ENCODE results near the gene KLK6.

The KLK6 gene

DNA sequence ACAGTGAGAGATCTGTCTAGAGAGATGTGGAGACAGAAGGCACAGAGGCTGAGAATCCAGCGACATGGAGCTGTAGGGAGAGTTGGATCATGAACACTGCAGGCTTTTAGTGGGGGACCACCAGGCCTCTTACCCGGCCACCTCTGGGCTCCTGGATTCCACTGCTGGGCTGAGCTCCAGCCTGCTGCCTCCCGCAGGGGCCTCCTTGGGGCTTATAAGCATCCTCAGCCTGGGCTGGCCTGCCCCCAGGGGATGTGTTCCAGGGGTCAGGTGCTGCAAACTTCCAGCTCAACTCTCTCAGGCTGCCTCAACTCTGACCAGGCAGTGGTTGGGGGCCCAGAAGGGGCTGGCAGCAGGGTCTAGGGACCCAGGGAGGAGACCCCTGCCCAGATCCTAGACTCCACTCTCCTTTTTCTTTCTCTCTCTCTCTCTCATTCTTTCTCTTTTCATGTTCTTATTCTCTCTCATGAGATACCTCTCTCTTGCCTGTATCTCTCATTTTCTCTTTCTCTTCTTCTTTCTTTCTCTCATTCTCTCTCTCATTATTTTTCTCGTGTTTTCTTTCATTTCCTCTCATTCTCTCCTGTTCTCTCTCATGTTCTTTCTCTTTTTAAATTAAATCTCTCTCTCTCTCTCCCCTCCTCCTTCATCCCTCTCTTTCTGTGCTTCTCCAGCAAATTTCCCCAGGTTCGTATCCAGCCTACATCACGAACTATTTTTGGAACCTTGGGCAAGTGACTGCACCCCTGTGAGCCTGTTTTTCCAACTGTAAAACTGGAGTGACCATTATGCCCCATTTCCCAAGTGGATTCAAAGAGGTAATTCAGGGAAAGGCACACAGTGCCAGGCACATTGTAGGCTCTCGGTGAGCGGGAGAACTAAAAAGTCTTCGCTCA lies 57.9 kb downstream of the KLK6 start, which contains the start of gene KLK4:
Gene KLK4, minus strand, starts transcription at position 190 of the 896 bp plus-strand sequence. CDS start 657 bp downstream, outside the sequence.
- no peak for DNase-seq (ENCODE audit: low read depth in 2 of 2)

DNA sequence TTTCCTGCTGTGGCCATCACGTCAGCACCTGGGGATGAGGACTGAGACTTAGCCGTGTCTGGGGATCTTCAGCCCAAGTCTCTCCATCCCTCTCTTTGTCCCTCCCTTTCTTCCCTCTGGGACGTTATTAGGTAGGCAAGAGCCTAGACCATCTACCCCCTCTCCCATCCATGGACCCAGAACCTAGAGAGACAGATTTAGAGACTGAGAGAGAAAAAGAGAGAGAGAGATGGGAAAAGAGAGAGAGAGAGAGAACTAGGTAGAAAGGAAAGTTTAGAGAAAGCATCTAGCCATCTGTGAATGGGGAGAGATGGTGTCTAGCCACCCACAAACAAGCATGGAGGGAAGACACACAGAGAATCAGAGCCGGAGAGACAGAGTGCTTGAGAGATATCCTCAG lies 58.7 kb downstream of the KLK6 start:
- no peak for DNase-seq (ENCODE audit: low read depth in 2 of 2)

DNA sequence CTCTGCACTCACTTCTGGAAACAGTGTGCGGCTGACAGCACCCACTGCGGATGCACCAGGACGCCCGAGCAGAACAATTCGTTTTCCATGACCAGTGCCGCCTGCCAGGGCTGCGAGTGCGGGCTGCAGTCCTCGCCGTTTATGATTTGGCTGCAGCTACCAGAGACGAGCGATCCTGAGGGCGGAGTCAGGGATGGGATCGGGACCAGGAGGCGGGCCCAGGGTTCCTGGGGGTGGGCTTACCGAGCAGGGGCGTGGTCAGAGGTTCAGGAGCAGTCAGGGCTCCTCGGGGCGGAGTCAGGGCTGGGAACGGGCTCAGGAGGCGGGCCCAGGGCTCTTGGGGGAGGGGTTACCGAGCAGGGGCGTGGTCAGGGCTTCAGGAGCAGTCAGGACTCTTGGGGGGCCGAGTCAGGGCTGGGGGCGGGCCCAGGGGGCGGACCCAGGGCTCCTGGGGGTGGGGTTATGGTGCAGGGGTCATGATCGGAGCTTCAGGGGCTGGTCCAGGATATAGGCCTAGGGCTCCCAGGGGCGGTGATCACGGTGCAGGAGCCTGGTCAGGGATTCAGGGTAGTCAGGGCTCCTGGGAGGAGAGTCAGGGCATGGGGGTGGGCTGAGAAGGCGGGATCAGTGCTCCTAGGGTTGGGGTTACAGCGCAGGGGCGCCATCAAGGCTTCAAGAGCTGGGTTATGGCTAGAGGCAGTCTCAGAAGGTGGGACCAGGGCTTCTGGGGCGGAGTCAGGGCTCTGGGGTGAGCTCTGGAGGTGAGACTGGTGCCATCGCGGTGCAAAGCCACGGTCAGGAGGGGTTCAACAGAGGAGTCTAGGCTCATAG lies 59.9 kb downstream of the KLK6 start:
- DNase-seq (ENCODE audit: low read depth in 2 of 2) = peak in 1 of 2 donors; percentile 52
